ENCODE data around the gene VASN. TPM values are rescaled to one million over a fixed set of nuclear protein-coding genes. Genes with fewer than 3 reads are reported as not detected.

The VASN gene
- total RNA-seq, 1 experiment from 2014 or later = 5.4 TPM

DNA sequence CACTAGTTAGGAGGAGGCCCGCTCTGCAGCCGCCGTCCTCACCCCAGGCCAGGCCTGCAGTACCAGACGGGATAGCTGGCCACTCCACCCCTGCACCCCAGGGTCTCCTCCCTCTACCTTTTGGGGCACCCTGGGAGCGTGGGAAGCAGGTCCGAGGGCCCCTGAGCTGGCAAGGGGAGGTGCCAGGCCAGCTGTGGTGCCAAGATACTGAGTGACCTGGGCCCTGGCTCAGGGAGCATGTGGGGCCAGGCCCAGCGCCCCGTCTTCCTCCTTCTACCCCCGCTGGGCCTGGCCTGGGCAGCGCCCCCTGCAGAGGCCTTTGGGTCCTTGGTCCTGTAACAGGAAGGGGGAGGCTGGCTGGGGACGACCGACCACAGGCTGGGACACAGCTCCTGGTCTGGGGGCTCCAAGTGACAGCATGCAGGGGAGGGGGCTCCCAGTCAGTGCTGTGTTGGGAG lies 33.5 kb upstream of the VASN start:
- BruUV-seq (replicated peaks) = no TSS peak
- Histone ChIP-seq H3K4me3 (ENCODE audit: low read depth, low read length, poor library complexity, severe bottlenecking) (no peak overlapping the region), H3K4me1 (ENCODE audit: insufficient read depth, low read length, poor library complexity, severe bottlenecking) (peaks cover 23% of the 10 kb centered on the region), H3K27ac (ENCODE audit: low read depth, low read length, poor library complexity, severe bottlenecking) (no peak overlapping the region), H3K27me3 (replicated peaks; ENCODE audit: insufficient read depth, low read depth, low read length, poor library complexity) (no peaks in the 10 kb centered on the region), H3K36me3 (ENCODE audit: insufficient read depth, low read length, poor library complexity, severe bottlenecking) (peaks cover 27% of the 10 kb centered on the region), H3K9me3 (ENCODE audit: low read depth, low read length, poor library complexity, severe bottlenecking) (no peaks in the 10 kb centered on the region)
- no peak for DNase-seq (ENCODE audit: low spot score)
- CTCF ChIA-PET = no interaction called here
- intact Hi-C loops (cut with micrococcal nuclease; ENCODE audit: unreplicated experiment) = loop anchor here (10.0 kb wide), 1 partner anchor 143 kb away; no protein-coding TSS in a partner anchor
- POLR2A ChIA-PET (ENCODE audit: low non-redundant PET) = no interaction called here
- TF ChIP-seq, protein P1, sequence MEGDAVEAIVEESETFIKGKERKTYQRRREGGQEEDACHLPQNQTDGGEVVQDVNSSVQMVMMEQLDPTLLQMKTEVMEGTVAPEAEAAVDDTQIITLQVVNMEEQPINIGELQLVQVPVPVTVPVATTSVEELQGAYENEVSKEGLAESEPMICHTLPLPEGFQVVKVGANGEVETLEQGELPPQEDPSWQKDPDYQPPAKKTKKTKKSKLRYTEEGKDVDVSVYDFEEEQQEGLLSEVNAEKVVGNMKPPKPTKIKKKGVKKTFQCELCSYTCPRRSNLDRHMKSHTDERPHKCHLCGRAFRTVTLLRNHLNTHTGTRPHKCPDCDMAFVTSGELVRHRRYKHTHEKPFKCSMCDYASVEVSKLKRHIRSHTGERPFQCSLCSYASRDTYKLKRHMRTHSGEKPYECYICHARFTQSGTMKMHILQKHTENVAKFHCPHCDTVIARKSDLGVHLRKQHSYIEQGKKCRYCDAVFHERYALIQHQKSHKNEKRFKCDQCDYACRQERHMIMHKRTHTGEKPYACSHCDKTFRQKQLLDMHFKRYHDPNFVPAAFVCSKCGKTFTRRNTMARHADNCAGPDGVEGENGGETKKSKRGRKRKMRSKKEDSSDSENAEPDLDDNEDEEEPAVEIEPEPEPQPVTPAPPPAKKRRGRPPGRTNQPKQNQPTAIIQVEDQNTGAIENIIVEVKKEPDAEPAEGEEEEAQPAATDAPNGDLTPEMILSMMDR (conservative IDR thresholded peaks at IDR 0.05; ENCODE audit: low read depth, low read length) = 0 out of 2 replicates have a peak, but pooled peaks have one; percentile 16
- TF ChIP-seq EZH2 (IDR thresholded peaks at IDR 0.05; ENCODE audit: borderline replicate concordance, low read depth, low read length, poor library complexity, severe bottlenecking) = no peak

DNA sequence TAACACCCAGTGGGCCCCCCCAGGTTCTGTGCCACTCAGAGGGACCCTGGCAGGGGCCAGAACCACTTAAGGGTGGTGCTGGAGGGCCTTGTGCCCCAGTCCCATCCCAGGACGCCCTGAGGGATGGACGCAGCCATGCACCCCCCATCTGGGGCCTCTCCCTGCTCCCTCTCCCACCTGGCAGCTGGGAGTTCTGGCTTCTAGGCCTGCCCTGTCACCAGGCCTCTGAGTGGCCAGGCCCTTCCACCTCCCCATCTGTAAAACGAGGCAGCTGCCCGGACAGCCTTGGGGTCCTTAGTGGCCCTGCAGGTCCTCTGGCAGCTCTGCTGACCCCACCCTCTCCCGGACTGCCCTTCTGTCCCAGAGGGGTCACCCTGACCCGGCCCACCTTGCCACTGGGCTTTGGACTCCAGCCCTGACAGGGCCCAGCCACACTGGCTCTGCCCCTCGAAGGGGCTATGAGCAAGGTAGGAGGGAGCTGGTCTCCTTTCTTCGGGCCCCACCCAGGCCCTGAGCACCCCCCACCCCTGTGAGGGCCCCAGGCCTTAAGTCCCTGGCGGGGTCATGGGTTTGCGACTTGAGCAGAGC lies 32.8 kb upstream of the VASN start:
- Histone ChIP-seq H3K27me3 (replicated peaks; ENCODE audit: insufficient read depth, low read depth, low read length, poor library complexity) (no peaks in the 10 kb centered on the region), H3K27ac (ENCODE audit: low read depth, low read length, poor library complexity, severe bottlenecking) (peak overlapping the region; percentile 53), H3K9me3 (ENCODE audit: low read depth, low read length, poor library complexity, severe bottlenecking) (no peaks in the 10 kb centered on the region), H3K4me1 (ENCODE audit: insufficient read depth, low read length, poor library complexity, severe bottlenecking) (peaks cover 23% of the 10 kb centered on the region), H3K4me3 (ENCODE audit: low read depth, low read length, poor library complexity, severe bottlenecking) (no peak overlapping the region), H3K36me3 (ENCODE audit: insufficient read depth, low read length, poor library complexity, severe bottlenecking) (peaks cover 30% of the 10 kb centered on the region)
- no peak for TF ChIP-seq EZH2 (IDR thresholded peaks at IDR 0.05; ENCODE audit: borderline replicate concordance, low read depth, low read length, poor library complexity, severe bottlenecking)
- TF ChIP-seq, protein P1 (conservative IDR thresholded peaks at IDR 0.05; ENCODE audit: low read depth, low read length) = no peak
- CTCF ChIA-PET = no interaction called here
- POLR2A ChIA-PET (ENCODE audit: low non-redundant PET) = no interaction called here
- no peak for DNase-seq (ENCODE audit: low spot score)
- BruUV-seq (replicated peaks) = no TSS peak
- intact Hi-C loops (cut with micrococcal nuclease; ENCODE audit: unreplicated experiment) = loop anchor here (10.0 kb wide), 1 partner anchor 144 kb away; no protein-coding TSS in a partner anchor

DNA sequence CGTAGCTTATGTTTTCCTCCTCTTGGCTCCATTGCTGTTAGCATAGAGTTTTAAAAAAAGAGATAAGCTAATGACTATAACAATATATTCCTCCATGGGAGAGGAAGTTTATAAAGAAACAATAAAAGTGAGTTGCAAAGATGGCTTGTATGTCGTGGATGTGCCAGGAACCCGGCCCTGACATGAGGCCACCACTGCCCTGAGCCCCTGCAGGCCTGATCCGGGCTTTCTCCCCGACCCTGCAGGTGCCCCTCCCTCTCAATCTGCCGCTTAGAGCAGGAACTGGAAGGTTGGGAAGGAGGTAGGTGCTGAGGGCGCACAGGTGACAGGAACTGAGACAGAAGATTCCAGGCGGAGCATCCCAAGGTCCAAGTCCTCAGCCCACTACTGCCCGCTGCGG lies 32.2 kb upstream of the VASN start:
- no peak for TF ChIP-seq EZH2 (IDR thresholded peaks at IDR 0.05; ENCODE audit: borderline replicate concordance, low read depth, low read length, poor library complexity, severe bottlenecking)
- TF ChIP-seq, protein P1 (conservative IDR thresholded peaks at IDR 0.05; ENCODE audit: low read depth, low read length) = no peak
- no peak for DNase-seq (ENCODE audit: low spot score)
- ChIA-PET POLR2A (ENCODE audit: low non-redundant PET) (interaction anchor here (0.6 kb wide), 1 partner anchor 13 kb away, joined by 10 read pairs; no protein-coding TSS in a partner anchor), CTCF (interaction anchor here (0.6 to 1.0 kb wide), 4 partner anchors 12 to 68 kb away, joined by 4 to 15 read pairs (median 12); partner anchors contain the start of gene PAM16)
- intact Hi-C loops (cut with micrococcal nuclease; ENCODE audit: unreplicated experiment) = loop anchor here (10.0 kb wide), 1 partner anchor 145 kb away; no protein-coding TSS in a partner anchor
- BruUV-seq (replicated peaks) = no TSS peak
- Histone ChIP-seq H3K27ac (ENCODE audit: low read depth, low read length, poor library complexity, severe bottlenecking) (peak overlapping the region; percentile 53), H3K27me3 (replicated peaks; ENCODE audit: insufficient read depth, low read depth, low read length, poor library complexity) (no peaks in the 10 kb centered on the region), H3K36me3 (ENCODE audit: insufficient read depth, low read length, poor library complexity, severe bottlenecking) (peaks cover 30% of the 10 kb centered on the region), H3K9me3 (ENCODE audit: low read depth, low read length, poor library complexity, severe bottlenecking) (no peaks in the 10 kb centered on the region), H3K4me3 (ENCODE audit: low read depth, low read length, poor library complexity, severe bottlenecking) (no peak overlapping the region), H3K4me1 (ENCODE audit: insufficient read depth, low read length, poor library complexity, severe bottlenecking) (peaks cover 23% of the 10 kb centered on the region)

Data from A673 (cell line).